H1 (cell line): Measurements from ENCODE around the gene PAQR5.

Experiments
- ATF2 ChIP-seq: IDR thresholded peaks from 2 replicates; pipeline ENCODE4 v1.6.1; 2012; ENCODE audit warnings: low read length, inconsistent platforms
- CBX5 ChIP-seq: fragments of 300-800, 300-1000 bp; sonication (generic); IDR thresholded peaks from 2 replicates; pipeline ENCODE4 v1.7.1; 2016; ENCODE audit warnings: antibody characterized with exemption, low read length, low read depth
- CHD1 ChIP-seq: IDR thresholded peaks from 2 replicates; pipeline ENCODE4 v1.6.1; 2012; ENCODE audit warnings: low read depth, low read length, improper control_type of control experiment
- CTCF ChIP-seq, 3 experiments: IDR thresholded peaks; 1 replicate in 2 of 3; 2 replicates in 1 of 3; pipeline versions ENCODE4 v1.5.1 to v1.6.1; 2011; ENCODE audit warnings: low read length in 3 of 3, mild to moderate bottlenecking in 3 of 3, inconsistent platforms in 2 of 3, low read depth in 1 of 3, moderate library complexity in 1 of 3; ENCODE audit not compliant: insufficient read depth in 1 of 3; ENCODE audit errors: control extremely low read depth in 1 of 3
- HDAC6 ChIP-seq: IDR thresholded peaks from one replicate; pipeline ENCODE4 v1.7.1; 2012; ENCODE audit warnings: low read depth, mild to moderate bottlenecking, inconsistent platforms, low read length, moderate library complexity
- KDM1A ChIP-seq: fragments of 200-600, 300-600 bp; sonication (generic); IDR thresholded peaks from 2 replicates; pipeline ENCODE4 v1.7.1; 2016; ENCODE audit warnings: mild to moderate bottlenecking, low read length, borderline replicate concordance
- MAFK ChIP-seq: IDR thresholded peaks from 2 replicates; pipeline ENCODE4 v1.6.1; 2012; ENCODE audit warnings: low read depth, mild to moderate bottlenecking, improper control_type of control experiment, low read length
- NRF1 ChIP-seq: IDR thresholded peaks from 2 replicates; pipeline ENCODE4 v1.6.1; 2011; ENCODE audit warnings: mild to moderate bottlenecking, low read depth, low read length, improper control_type of control experiment
- POLR2A ChIP-seq, 2 experiments: IDR thresholded peaks; 1 replicate in 1 of 2; 2 replicates in 1 of 2; pipeline ENCODE4 v1.6.1; 2011; ENCODE audit warnings: low read depth in 2 of 2, low read length in 2 of 2, mild to moderate bottlenecking in 2 of 2; ENCODE audit errors: control extremely low read depth in 1 of 2
- POLR2AphosphoS5 ChIP-seq: IDR thresholded peaks from 2 replicates; pipeline ENCODE4 v1.6.1; 2011; ENCODE audit warnings: low read depth, low read length
- SRF ChIP-seq: IDR thresholded peaks from 2 replicates; pipeline ENCODE4 v1.6.1; 2011; ENCODE audit warnings: mild to moderate bottlenecking, low read depth, low read length, moderate library complexity
- SUZ12 ChIP-seq: fragments of 200-600 bp; sonication (generic); IDR thresholded peaks from 2 replicates; pipeline ENCODE4 v1.6.1; 2012; ENCODE audit warnings: mild to moderate bottlenecking, inconsistent platforms, low read length, moderate library complexity, mixed read lengths

- no peak for TF ChIP-seq MAFK
- no peak for TF ChIP-seq CBX5
- no peak for TF ChIP-seq POLR2AphosphoS5
- no peak for TF ChIP-seq SUZ12
- no peak for TF ChIP-seq HDAC6
- no peak for TF ChIP-seq NRF1
- no peak for TF ChIP-seq CHD1
- TF ChIP-seq POLR2A (IDR thresholded peaks at IDR 0.05; ENCODE audit: control extremely low read depth in 1 of 2, low read depth in 2 of 2, low read length in 2 of 2): no peak
- TF ChIP-seq CTCF (IDR thresholded peaks at IDR 0.05; ENCODE audit: control extremely low read depth in 1 of 3, insufficient read depth in 1 of 3, low read depth in 1 of 3, low read length in 3 of 3): no peak
- TF ChIP-seq SRF: no peak
- no peak for TF ChIP-seq ATF2
- TF ChIP-seq KDM1A: no peak
Observed at GRCh38 chr15:69412701-69413100, 114.0 kb downstream of the PAQR5 start.
